Measurements from ENCODE around the gene MPHOSPH8. TPM values are rescaled to one million over a fixed set of nuclear protein-coding genes. Genes with fewer than 3 reads are reported as not detected.
"Not testable (repeated sequence)": the region's sequence is repeated elsewhere in the genome, so short reads cannot be mapped to it uniquely, and the experiment has no call there.

The MPHOSPH8 gene
- total RNA-seq, 1 donor from 2014 or later = 25.0 TPM

- ATAC-seq (no peak), DNase-seq (ENCODE audit: missing footprints) (no peak)
- intact Hi-C loops (cut with DNase I) = no loop called here
Observed at GRCh38 chr13:19670147-19670546, 36.7 kb downstream of the MPHOSPH8 start.

- no peak for DNase-seq (ENCODE audit: missing footprints)
- intact Hi-C loops (cut with DNase I) = no loop called here
- ATAC-seq = no peak
Observed at GRCh38 chr13:19672990-19673389, 39.5 kb downstream of the MPHOSPH8 start.

- no peak for DNase-seq (ENCODE audit: missing footprints)
- ATAC-seq = no peak
- intact Hi-C loops (cut with DNase I) = no loop called here
Observed at GRCh38 chr13:19673473-19674430, 40.3 kb downstream of the MPHOSPH8 start.

GRCh38 chr13:19674898-19675297 lies 41.4 kb downstream of the MPHOSPH8 start:
- intact Hi-C loops (cut with DNase I) = no loop called here
- DNase-seq (ENCODE audit: missing footprints) (no peak), ATAC-seq (no peak)

GRCh38 chr13:19676168-19676567 lies 42.7 kb downstream of the MPHOSPH8 start:
- ATAC-seq = no peak
- intact Hi-C loops (cut with DNase I) = no loop called here
- DNase-seq (ENCODE audit: missing footprints) = no peak

- ATAC-seq (no peak), DNase-seq (ENCODE audit: missing footprints) (no peak)
- intact Hi-C loops (cut with DNase I) = no loop called here
Observed at GRCh38 chr13:19680751-19681150, 47.3 kb downstream of the MPHOSPH8 start.

GRCh38 chr13:19681517-19681916 lies 48.1 kb downstream of the MPHOSPH8 start:
- ATAC-seq (no peak), DNase-seq (ENCODE audit: missing footprints) (no peak)
- intact Hi-C loops (cut with DNase I) = no loop called here

- intact Hi-C loops (cut with DNase I) = no loop called here
Observed at GRCh38 chr13:19685034-19685433, 51.6 kb downstream of the MPHOSPH8 start.

GRCh38 chr13:19685437-19685836 lies 52.0 kb downstream of the MPHOSPH8 start:
- DNase-seq (ENCODE audit: missing footprints) (no peak), ATAC-seq (no peak)
- intact Hi-C loops (cut with DNase I) = no loop called here

More at GRCh38 chr13:19685034-19685433, 51.6 kb downstream of the MPHOSPH8 start:
- ATAC-seq = no peak
- DNase-seq (ENCODE audit: missing footprints) = no peak

- ATAC-seq; DNase-seq (ENCODE audit: missing footprints); intact Hi-C loops (cut with DNase I): not testable (repeated sequence)
Observed at GRCh38 chr13:19691447-19691846, 58.0 kb downstream of the MPHOSPH8 start.

GRCh38 chr13:19695428-19695827 lies 62.0 kb downstream of the MPHOSPH8 start:
- ATAC-seq = no peak
- intact Hi-C loops (cut with DNase I) = no loop called here
- DNase-seq (ENCODE audit: missing footprints) = no peak

- intact Hi-C loops (cut with DNase I) = no loop called here
- ATAC-seq (no peak), DNase-seq (ENCODE audit: missing footprints) (no peak)
Observed at GRCh38 chr13:19695829-19696228, 62.4 kb downstream of the MPHOSPH8 start.

- DNase-seq (ENCODE audit: missing footprints); intact Hi-C loops (cut with DNase I); ATAC-seq: not testable (repeated sequence)
Observed at GRCh38 chr13:19700963-19701362, 67.5 kb downstream of the MPHOSPH8 start.

GRCh38 chr13:19701619-19702018 lies 68.2 kb downstream of the MPHOSPH8 start:
- ATAC-seq; intact Hi-C loops (cut with DNase I); DNase-seq (ENCODE audit: missing footprints): not testable (repeated sequence)

GRCh38 chr13:19704256-19704655 lies 70.8 kb downstream of the MPHOSPH8 start:
- intact Hi-C loops (cut with DNase I); DNase-seq (ENCODE audit: missing footprints); ATAC-seq: not testable (repeated sequence)

GRCh38 chr13:19709039-19709438 lies 75.6 kb downstream of the MPHOSPH8 start:
- ATAC-seq; DNase-seq (ENCODE audit: missing footprints); intact Hi-C loops (cut with DNase I): not testable (repeated sequence)

GRCh38 chr13:19709782-19710181 lies 76.3 kb downstream of the MPHOSPH8 start:
- intact Hi-C loops (cut with DNase I); ATAC-seq; DNase-seq (ENCODE audit: missing footprints): not testable (repeated sequence)

GRCh38 chr13:19713186-19713965 lies 79.9 kb downstream of the MPHOSPH8 start:
- ATAC-seq = no peak
- DNase-seq (ENCODE audit: missing footprints) = no peak
- intact Hi-C loops (cut with DNase I) = no loop called here

GRCh38 chr13:19720039-19720438 lies 86.6 kb downstream of the MPHOSPH8 start:
- no peak for DNase-seq (ENCODE audit: missing footprints)
- intact Hi-C loops (cut with DNase I) = no loop called here
- ATAC-seq = no peak
